ENCODE data around the gene AMBN. TPM values are rescaled to one million over a fixed set of nuclear protein-coding genes. Genes with fewer than 3 reads are reported as not detected.

The AMBN gene, protein sequence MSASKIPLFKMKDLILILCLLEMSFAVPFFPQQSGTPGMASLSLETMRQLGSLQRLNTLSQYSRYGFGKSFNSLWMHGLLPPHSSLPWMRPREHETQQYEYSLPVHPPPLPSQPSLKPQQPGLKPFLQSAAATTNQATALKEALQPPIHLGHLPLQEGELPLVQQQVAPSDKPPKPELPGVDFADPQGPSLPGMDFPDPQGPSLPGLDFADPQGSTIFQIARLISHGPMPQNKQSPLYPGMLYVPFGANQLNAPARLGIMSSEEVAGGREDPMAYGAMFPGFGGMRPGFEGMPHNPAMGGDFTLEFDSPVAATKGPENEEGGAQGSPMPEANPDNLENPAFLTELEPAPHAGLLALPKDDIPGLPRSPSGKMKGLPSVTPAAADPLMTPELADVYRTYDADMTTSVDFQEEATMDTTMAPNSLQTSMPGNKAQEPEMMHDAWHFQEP
- not detected for total RNA-seq

DNA sequence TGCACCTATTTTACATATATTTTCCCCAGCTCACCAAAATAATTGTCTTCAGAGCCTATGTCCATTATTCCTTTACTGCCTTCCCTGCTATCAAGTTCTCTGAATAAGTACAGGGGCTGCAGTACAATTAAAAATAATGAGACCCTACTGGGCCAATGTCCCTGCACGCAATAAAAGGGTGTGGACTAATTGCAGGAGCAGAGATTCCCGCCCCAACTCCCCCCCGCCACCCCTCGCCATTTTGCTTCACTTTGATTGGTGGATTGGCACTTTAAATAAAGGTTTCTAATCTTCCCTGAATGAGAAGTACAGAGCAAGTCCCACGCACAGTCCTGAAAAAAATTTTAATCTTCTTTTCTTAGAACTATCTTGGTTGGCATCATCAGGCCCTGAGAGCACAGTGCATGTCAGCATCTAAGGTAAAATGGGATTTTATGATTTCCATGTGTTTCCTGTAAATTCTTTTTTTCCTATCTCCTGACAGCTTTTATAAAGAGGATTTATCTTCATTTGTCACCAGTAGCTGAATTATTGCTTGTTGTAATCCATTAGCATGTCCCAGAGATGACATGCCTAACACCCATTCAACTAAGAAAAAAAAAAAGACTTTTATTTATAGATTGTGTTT is at the start of gene AMBN:
Gene AMBN, plus strand, starts transcription at position 302 of the 628 bp plus-strand sequence. Its CDS starts 103 bp downstream, at position 405.
- Histone ChIP-seq H3K36me3 (no peaks in the 10 kb centered on the region), H3K27ac (no peak within 1 kb of the TSS), H3K4me3 (no peak within 1 kb of the TSS), H3K9me3 (no peaks in the 10 kb centered on the region), H3K4me1 (ENCODE audit: control insufficient read depth in 1 of 2, low read depth in 2 of 2) (no peaks in the 10 kb centered on the region), H3K27me3 (replicated peaks; ENCODE audit: insufficient read depth) (no peaks in the 10 kb centered on the region)
- DNase-seq (ENCODE audit: low spot score): no peak
- ATAC-seq (ENCODE audit: insufficient number of reproducible peaks, low FRiP score, low read depth): no peak
- TF ChIP-seq, protein P1, sequence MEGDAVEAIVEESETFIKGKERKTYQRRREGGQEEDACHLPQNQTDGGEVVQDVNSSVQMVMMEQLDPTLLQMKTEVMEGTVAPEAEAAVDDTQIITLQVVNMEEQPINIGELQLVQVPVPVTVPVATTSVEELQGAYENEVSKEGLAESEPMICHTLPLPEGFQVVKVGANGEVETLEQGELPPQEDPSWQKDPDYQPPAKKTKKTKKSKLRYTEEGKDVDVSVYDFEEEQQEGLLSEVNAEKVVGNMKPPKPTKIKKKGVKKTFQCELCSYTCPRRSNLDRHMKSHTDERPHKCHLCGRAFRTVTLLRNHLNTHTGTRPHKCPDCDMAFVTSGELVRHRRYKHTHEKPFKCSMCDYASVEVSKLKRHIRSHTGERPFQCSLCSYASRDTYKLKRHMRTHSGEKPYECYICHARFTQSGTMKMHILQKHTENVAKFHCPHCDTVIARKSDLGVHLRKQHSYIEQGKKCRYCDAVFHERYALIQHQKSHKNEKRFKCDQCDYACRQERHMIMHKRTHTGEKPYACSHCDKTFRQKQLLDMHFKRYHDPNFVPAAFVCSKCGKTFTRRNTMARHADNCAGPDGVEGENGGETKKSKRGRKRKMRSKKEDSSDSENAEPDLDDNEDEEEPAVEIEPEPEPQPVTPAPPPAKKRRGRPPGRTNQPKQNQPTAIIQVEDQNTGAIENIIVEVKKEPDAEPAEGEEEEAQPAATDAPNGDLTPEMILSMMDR (IDR thresholded peaks at IDR 0.05): no peak

DNA sequence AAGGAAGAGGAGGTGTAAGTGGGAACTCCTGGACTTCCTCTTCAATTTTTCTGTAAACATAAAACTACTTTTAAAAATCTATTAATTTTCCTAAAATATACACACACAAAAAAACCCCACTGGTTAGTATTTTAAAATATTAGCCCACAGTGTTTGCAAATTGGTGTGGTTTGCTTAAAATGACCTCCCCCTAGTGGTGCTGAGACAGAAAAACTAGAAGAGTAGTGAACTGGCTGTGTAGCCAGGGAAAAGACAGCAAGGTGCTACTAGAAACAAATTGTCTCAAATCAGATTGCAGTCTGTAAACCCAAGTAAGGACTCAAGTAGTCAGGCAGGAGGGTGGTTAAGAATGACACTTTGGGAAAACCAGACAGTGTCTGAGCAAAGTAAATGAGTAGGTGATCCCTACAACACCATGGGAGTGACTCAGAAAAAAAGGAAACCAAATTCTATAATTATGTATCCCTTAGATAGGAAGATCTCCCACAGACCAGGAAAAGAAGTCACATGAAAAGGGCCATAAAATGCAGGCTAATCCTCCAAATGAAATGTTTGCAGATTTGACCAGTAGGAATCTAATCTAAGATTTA is 47.7 kb upstream of the AMBN start:
- H3K4me3 ChIP-seq: no peak overlapping the region
- TF ChIP-seq, protein P1 (IDR thresholded peaks at IDR 0.05): no peak
- DNase-seq (ENCODE audit: low spot score): no peak
- no peaks in the 10 kb centered on the region for H3K4me1 ChIP-seq (ENCODE audit: control insufficient read depth in 1 of 2, low read depth in 2 of 2)
- no peaks in the 10 kb centered on the region for H3K36me3 ChIP-seq
- H3K27me3 ChIP-seq (replicated peaks; ENCODE audit: insufficient read depth): no peaks in the 10 kb centered on the region
- ATAC-seq (ENCODE audit: insufficient number of reproducible peaks, low FRiP score, low read depth): no peak
- H3K9me3 ChIP-seq: no peaks in the 10 kb centered on the region
- H3K27ac ChIP-seq: no peak overlapping the region

DNA sequence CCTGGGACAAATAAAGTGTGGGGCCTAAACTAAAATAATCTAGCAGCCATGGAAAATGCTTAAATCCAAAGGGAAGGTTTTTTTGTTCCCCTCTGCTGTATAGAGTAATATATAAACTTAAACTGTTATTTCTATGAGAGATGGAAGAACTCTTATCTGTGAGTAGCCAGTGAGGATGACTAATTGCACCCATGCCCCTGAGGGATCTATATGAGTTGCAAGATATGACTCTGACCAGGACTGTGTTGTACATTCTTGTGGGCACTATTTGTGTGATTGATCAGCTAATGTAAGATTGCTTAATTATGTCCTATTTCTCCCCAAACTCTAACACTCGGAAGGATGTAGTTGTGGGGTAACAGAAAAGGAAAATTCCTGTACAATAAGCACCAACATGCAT is 35.2 kb upstream of the AMBN start:
- Histone ChIP-seq H3K9me3 (no peaks in the 10 kb centered on the region), H3K36me3 (no peaks in the 10 kb centered on the region), H3K4me1 (ENCODE audit: control insufficient read depth in 1 of 2, low read depth in 2 of 2) (peaks cover 10% of the 10 kb centered on the region in 2 donors), H3K27ac (no peak overlapping the region), H3K27me3 (replicated peaks; ENCODE audit: insufficient read depth) (no peaks in the 10 kb centered on the region), H3K4me3 (no peak overlapping the region)
- TF ChIP-seq, protein P1 (IDR thresholded peaks at IDR 0.05): no peak
- no peak for ATAC-seq (ENCODE audit: insufficient number of reproducible peaks, low FRiP score, low read depth)
- DNase-seq (ENCODE audit: low spot score): no peak

DNA sequence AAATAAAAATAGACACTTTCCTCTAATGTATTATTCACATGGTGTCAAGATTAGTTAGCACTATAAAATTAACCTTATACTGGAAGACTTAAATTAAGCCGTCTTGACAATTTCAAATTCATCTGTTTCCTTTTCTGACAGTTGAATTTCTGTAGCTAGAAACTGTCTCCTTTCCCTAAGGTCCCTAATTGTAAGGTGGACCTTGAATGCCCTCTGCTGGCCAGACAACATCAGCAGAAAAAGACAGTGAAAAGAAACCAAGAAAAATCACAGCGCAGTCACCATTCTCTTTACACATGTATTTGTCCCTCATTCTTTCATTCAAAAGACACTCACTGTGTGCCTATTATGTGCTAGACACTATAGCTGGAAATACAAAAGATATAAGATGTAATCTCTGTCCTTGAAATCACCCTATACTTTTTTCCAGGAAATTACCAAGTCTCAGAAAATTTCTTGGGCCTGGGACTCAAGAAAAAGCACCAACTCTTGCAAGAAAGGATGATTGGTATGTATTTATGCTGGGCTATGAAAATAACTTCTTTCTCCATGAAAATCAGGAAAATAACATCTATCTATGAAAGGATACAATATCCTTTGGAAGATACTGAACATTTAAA is 32.7 kb upstream of the AMBN start:
- TF ChIP-seq, protein P1 (IDR thresholded peaks at IDR 0.05): peak; percentile 62
- Histone ChIP-seq H3K9me3 (no peaks in the 10 kb centered on the region), H3K36me3 (no peaks in the 10 kb centered on the region), H3K27ac (no peak overlapping the region), H3K4me1 (ENCODE audit: control insufficient read depth in 1 of 2, low read depth in 2 of 2) (peaks cover 10% of the 10 kb centered on the region in 2 donors), H3K4me3 (peak overlapping the region; percentile 50), H3K27me3 (replicated peaks; ENCODE audit: insufficient read depth) (no peaks in the 10 kb centered on the region)
- DNase-seq (ENCODE audit: low spot score) (no peak), ATAC-seq (ENCODE audit: insufficient number of reproducible peaks, low FRiP score, low read depth) (no peak)

DNA sequence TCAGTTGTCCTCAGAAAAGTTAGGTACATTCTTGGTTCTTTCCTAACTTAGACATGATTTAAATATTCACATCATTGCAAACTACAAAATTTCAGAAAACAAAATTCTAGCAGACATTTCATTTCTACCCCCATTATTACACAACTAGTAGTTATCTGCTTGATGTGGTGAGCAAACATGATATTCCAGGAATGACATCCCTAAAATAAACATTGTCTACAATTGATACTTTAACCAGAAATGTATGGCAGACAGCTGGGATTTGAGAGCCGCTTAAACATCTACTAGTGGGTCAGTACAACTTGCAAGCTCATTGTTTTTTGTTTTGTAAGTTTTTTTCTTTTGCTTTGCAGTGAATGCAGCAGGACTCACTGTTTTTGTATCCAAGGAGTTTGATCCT is 32.1 kb upstream of the AMBN start:
- Histone ChIP-seq H3K27ac (no peak overlapping the region), H3K27me3 (replicated peaks; ENCODE audit: insufficient read depth) (no peaks in the 10 kb centered on the region)

More for the DNA sequence above, 32.1 kb upstream of the AMBN start:
- ATAC-seq (ENCODE audit: insufficient number of reproducible peaks, low FRiP score, low read depth): no peak
- Histone ChIP-seq H3K4me1 (ENCODE audit: control insufficient read depth in 1 of 2, low read depth in 2 of 2) (peaks cover 10% of the 10 kb centered on the region in 2 donors), H3K9me3 (no peaks in the 10 kb centered on the region), H3K4me3 (no peak overlapping the region), H3K36me3 (no peaks in the 10 kb centered on the region)
- DNase-seq (ENCODE audit: low spot score): no peak
- TF ChIP-seq, protein P1 (IDR thresholded peaks at IDR 0.05): no peak

All from thoracic aorta (tissue), 2 donors.